Measurements from ENCODE around the gene ASH1L.
"Not testable (repeated sequence)": the region's sequence is repeated elsewhere in the genome, so short reads cannot be mapped to it uniquely, and the experiment has no call there.

GRCh38 chr1:155583846-155584245, 21.2 kb upstream of the ASH1L start:
- not testable (repeated sequence) for TF ChIP-seq CTCF (IDR thresholded peaks at IDR 0.05; ENCODE audit: low read depth, low read length); POLR2A (IDR thresholded peaks at IDR 0.05; ENCODE audit: extremely low read depth, insufficient read length); MAX (IDR thresholded peaks at IDR 0.05; ENCODE audit: low read depth, low read length)
